Stomach smooth muscle (tissue), 2 donors: ENCODE data around the gene PNKD.
A peak's percentile ranks its signal among the peaks of the same experiment; 100 is the strongest.

ENCODE experiments used
- H3K27ac ChIP-seq: one replicate; pipeline ENCODE4 v1.7.0; 2013; ENCODE audit warnings: mild to moderate bottlenecking, low read length, inconsistent platforms
- H3K27me3 ChIP-seq, 2 donors: one replicate each; pipeline ENCODE4 v1.7.0; 2013; ENCODE audit warnings: low read length in 2 of 2; ENCODE audit not compliant: insufficient read depth in 2 of 2, control insufficient read depth in 1 of 2
- H3K36me3 ChIP-seq, 2 donors: one replicate each; pipeline ENCODE4 v1.7.0; 2013; ENCODE audit warnings: low read length in 2 of 2; ENCODE audit not compliant: control insufficient read depth in 2 of 2, insufficient read depth in 2 of 2
- H3K4me1 ChIP-seq: one replicate; pipeline ENCODE4 v1.7.0; 2013; ENCODE audit warnings: low read length; ENCODE audit not compliant: control insufficient read depth, insufficient read depth
- H3K4me3 ChIP-seq, 2 donors: one replicate each; pipeline ENCODE4 v1.7.0; 2013; ENCODE audit warnings: low read length in 2 of 2
- H3K9ac ChIP-seq, 2 donors: one replicate each; pipeline ENCODE4 v1.7.0; 2013; ENCODE audit warnings: low read length in 2 of 2, mild to moderate bottlenecking in 1 of 2
- H3K9me3 ChIP-seq, 2 donors: one replicate each; pipeline ENCODE4 v1.7.0; 2013; ENCODE audit warnings: low read length in 2 of 2; ENCODE audit not compliant: control insufficient read depth in 2 of 2
- donor health status: healthy.
- donor health status: Pancreatic carcinoma.

PNKD gene

DNA sequence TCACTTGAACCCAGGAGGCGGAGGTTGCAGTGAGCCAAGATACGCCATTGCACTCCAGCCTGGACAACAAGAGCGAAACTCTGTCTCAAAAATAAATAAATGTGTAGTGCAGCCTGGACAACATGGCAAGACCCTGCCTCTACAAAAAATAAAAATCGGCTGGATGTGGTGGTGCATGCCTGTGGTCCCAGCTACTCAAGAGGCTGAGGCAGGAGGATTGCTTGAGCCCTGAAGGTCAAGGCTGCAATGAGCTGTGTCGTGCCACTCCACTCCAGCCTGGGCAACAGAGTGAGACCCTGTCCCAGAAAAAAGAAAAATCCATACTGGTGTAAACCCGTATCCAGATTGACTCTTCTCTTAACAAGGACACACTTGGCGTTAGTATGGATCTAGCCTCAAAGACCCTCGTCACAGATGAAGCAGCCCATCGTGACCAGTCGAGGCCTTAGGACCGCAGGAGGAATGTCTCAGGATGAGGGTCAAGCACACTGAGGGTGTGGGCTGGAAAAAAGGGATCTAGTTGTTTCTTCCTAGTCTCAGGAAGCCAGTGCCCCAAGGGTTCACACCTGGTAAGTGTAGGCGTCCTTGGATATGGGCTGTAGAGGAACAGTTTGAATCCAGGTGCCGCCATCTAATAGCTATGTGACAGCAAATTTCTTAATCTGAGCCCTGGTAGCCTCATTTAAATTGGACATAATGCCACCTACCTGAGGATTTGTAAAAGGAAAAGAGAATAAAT is 13.5 kb upstream of the PNKD start:
- no peak overlapping the region for H3K4me3 ChIP-seq
- no peaks in the 10 kb centered on the region for H3K27me3 ChIP-seq
- no peaks in the 10 kb centered on the region for H3K9me3 ChIP-seq
- H3K9ac ChIP-seq, result no peak overlapping the region
- H3K27ac ChIP-seq, result peak overlapping the region; percentile 6
- H3K4me1 ChIP-seq, result peaks cover 42% of the 10 kb centered on the region
- H3K36me3 ChIP-seq, result peaks cover 39% of the 10 kb centered on the region in 2 donors

DNA sequence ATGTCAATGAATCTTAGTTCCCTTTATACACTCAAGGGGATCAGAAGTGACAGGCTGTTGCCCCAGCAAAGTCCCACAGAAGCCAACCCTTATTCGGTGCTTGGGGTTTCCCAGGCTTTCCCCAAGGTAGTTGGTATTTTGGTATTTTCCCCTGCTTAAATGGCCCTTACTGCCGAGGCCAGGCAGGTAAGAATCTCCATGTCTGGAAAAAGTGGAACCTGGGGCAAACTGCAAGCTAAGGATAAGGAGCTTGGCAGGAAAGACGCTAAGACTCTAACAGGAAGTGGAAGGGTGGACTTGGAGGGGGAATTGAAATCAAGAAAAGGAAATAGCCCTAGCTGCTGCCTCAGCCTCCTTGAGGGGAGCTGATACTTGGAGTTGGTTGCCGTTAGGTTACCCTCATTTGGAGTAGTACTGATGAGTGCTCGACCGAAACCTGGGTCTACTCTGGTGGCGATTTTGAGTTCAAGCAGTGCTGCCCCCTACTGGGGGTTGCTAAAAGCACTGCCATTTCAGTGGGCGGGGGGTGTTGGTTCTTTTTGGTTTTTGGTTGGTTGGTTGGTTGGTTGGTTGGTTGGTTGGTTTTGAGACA is 12.8 kb upstream of the PNKD start:
- H3K27ac ChIP-seq, result peak overlapping the region; percentile 6
- H3K4me1 ChIP-seq, result peaks cover 47% of the 10 kb centered on the region
- H3K27me3 ChIP-seq, result no peaks in the 10 kb centered on the region
- H3K9ac ChIP-seq, result no peak overlapping the region
- no peak overlapping the region for H3K4me3 ChIP-seq
- H3K9me3 ChIP-seq, result no peaks in the 10 kb centered on the region
- H3K36me3 ChIP-seq, result peaks cover 32% of the 10 kb centered on the region in 2 donors

DNA sequence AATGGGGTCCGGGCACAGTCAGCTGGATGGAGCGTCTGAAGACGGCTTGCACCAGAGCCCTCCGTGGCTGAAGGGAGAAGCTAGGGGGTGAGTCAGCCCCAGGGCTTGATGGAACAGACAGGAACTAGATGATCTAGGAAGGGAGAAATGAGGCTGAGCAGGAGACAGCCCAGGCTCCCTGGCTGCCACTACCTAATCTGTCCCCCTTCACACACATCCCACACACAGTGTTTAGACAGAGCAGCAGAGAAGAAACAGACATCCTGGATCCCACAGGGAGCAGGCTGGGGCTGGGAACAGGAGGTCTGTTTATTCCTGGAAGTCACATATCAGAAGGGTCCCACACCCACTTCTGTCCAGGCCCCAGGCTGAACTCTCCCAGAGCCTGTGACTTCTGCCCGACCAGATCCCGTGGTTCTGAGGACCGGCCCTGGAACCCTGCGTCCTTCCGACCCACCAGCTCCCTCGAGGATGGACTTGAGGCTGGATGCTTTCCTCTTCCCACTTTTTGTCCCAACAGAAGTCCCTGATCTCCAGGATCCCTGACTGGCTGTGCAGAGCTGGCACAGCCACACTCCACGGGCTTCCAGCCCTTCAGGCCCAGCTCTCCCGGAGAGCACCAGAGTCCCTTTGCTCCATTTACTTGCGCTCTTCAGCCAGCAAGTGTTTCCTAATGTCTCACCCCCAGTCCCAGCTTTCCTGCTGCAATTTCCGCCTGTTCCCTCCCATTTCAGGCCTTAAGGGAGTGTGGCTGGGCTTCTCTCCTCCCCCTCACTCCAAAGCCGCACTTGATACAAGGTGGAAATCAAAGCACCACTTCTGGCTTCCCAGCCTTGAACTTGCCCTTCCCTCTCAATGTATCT is 11.0 kb upstream of the PNKD start:
- Histone ChIP-seq H3K9ac (peak overlapping the region; percentile 59 to 68), H3K4me3 (peak overlapping the region; percentile 36 to 57), H3K27me3 (no peaks in the 10 kb centered on the region), H3K27ac (peak overlapping the region; percentile 96), H3K36me3 (peaks cover 20 to 21% of the 10 kb centered on the region in 2 donors), H3K9me3 (no peaks in the 10 kb centered on the region), H3K4me1 (peaks cover 60% of the 10 kb centered on the region)

DNA sequence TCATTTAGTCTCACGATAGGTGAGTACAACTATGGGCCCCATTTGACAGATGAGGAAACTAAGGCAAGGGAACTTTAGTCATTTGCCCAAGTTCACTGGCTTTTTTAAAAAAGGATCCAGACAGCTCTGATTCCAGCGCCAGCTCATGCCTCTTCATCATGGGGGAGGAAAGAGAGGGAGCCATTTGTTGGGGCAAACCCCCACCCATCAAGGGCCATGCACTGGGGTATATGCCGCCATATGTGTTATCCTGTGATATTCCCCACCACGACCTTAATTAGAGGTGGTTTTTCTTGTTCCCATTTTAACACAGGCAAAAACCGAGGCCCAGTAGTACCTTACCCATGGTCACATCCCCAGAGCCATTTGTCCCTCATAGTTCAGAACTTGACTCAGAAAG is 10.2 kb upstream of the PNKD start:
- Histone ChIP-seq H3K4me1 (peaks cover 67% of the 10 kb centered on the region), H3K9me3 (no peaks in the 10 kb centered on the region), H3K27me3 (no peaks in the 10 kb centered on the region), H3K9ac (peak overlapping the region; percentile 59 to 68), H3K27ac (peak overlapping the region; percentile 96), H3K4me3 (peak overlapping the region; percentile 22 to 36), H3K36me3 (peaks cover 22% of the 10 kb centered on the region in 2 donors)

DNA sequence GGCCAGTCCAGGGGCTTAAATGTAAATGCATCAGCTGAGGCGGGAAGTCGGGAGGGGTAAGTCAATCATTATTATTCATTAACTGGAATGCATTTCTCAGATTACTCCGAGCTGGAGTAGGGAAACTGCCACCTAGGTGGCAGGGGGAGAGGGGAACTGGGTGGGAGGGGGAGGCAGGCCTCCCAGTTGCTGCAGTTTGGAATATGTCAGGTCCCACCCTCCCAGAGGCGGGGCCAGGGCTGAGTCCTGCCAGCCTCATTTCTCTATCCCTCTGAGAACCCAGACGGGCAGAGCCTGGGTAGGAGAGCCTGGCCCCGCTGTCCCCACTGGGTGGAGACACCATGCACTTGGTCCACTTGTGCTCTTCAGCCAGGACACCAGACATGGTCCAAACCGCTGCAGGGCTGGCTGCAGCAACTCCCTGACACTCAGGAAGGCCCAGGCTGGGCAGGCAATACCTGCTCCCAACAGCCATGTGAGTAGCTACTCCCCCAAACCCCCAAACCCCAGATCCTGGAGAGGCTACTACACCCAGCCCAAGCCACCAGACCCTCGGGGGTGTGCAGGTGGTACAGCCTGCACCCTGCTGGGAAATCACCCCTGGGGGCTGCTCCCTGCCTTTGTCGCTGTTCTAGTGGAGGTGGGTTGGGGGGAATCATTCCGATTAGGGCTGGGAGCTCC is 9.4 kb upstream of the PNKD start, which contains the start of gene GPBAR1:
Gene GPBAR1 (plus strand): TSS at position 274 of the 681 bp plus-strand sequence. CDS start 1,710 bp downstream, outside the sequence.
- H3K4me3 ChIP-seq, result peak within 1 kb of the TSS; percentile 36 to 61
- peaks cover 70% of the 10 kb centered on the region for H3K4me1 ChIP-seq
- no peaks in the 10 kb centered on the region for H3K27me3 ChIP-seq
- peak within 1 kb of the TSS; percentile 96 for H3K27ac ChIP-seq
- no peaks in the 10 kb centered on the region for H3K9me3 ChIP-seq
- peaks cover 23% of the 10 kb centered on the region in 2 donors for H3K36me3 ChIP-seq
- peak within 1 kb of the TSS; percentile 59 to 68 for H3K9ac ChIP-seq

DNA sequence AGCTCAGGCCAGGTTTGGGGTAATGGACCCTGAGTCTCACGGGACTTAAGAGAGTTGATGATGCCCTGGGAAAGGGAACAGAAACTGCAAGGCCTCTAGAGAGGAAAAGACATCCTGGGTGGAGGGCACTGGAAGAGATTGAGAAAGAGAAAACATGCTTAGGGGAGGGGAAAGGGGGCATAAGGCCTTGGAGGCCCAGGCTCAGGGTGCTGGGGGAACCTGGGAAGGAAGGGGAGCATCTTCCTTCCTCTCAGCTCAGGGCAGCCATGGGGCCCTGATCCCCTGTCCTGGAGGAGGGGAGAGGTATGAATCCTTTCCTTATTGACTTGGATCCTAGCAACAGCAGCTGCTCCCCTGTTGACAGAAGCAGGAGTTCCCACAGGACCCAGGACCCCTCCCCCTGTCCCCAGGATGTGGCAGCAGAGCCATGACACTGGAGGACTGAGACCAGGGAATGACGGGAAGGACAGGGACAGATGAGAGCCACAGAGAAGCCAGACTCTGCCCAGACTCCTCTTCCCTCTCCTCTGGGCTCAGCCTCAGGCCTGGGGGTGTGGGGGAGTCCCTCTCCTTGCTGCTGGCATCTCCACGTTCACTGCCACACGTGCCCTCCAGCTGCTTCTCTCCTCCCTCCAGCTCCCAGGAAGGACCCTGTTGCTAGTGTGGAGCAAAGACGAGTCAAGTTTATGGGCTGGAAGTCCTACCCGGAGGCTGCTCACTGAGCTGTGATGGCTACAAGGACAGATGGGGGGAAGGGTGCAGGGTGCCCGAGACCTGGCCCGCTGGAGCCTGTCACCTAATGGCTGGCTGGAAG is 8.7 kb upstream of the PNKD start:
- Histone ChIP-seq H3K27ac (peak overlapping the region; percentile 96), H3K9ac (peak overlapping the region; percentile 14 to 58)

DNA sequence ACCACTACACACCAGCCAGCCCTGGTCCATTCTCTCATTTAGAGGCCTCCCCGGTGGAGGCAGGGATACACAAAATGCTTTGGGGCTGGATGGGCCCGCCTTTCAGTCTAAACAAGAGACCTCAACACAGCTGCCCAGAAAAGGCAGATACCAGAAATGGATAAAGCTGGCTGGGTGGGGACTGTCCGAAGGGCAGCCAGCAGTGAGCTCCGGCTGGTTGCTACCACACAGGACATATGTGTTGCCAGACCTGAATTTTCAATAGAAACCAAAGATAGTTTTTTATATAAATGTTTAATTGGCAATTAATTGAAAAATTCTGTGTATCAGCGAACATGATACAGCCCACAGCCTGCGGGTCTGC is 8.1 kb upstream of the PNKD start:
- H3K4me3 ChIP-seq, result peak overlapping the region in 1 of 2 donors; percentile 61
- peaks cover 71% of the 10 kb centered on the region for H3K4me1 ChIP-seq
- H3K27me3 ChIP-seq, result no peaks in the 10 kb centered on the region
- H3K27ac ChIP-seq, result peak overlapping the region; percentile 96
- peak overlapping the region in 1 of 2 donors; percentile 58 for H3K9ac ChIP-seq
- H3K36me3 ChIP-seq, result peaks cover 33 to 35% of the 10 kb centered on the region in 2 donors
- H3K9me3 ChIP-seq, result no peaks in the 10 kb centered on the region

More for the DNA sequence above, 8.7 kb upstream of the PNKD start:
- Histone ChIP-seq H3K27me3 (no peaks in the 10 kb centered on the region), H3K36me3 (peaks cover 29 to 30% of the 10 kb centered on the region in 2 donors), H3K4me1 (peaks cover 70% of the 10 kb centered on the region), H3K9me3 (no peaks in the 10 kb centered on the region), H3K4me3 (peak overlapping the region; percentile 24 to 61)

DNA sequence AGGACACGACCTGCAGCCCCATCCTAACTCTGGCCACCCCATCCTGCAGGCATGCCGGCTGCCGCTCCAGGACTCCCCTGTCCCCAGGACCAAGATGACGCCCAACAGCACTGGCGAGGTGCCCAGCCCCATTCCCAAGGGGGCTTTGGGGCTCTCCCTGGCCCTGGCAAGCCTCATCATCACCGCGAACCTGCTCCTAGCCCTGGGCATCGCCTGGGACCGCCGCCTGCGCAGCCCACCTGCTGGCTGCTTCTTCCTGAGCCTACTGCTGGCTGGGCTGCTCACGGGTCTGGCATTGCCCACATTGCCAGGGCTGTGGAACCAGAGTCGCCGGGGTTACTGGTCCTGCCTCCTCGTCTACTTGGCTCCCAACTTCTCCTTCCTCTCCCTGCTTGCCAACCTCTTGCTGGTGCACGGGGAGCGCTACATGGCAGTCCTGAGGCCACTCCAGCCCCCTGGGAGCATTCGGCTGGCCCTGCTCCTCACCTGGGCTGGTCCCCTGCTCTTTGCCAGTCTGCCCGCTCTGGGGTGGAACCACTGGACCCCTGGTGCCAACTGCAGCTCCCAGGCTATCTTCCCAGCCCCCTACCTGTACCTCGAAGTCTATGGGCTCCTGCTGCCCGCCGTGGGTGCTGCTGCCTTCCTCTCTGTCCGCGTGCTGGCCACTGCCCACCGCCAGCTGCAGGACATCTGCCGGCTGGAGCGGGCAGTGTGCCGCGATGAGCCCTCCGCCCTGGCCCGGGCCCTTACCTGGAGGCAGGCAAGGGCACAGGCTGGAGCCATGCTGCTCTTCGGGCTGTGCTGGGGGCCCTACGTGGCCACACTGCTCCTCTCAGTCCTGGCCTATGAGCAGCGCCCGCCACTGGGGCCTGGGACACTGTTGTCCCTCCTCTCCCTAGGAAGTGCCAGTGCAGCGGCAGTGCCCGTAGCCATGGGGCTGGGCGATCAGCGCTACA is 7.4 kb upstream of the PNKD start:
- Histone ChIP-seq H3K27ac (peak overlapping the region; percentile 96), H3K36me3 (peaks cover 36% of the 10 kb centered on the region in 2 donors), H3K4me3 (peak overlapping the region in 1 of 2 donors; percentile 61), H3K9ac (no peak overlapping the region), H3K27me3 (no peaks in the 10 kb centered on the region), H3K9me3 (no peaks in the 10 kb centered on the region), H3K4me1 (peaks cover 76% of the 10 kb centered on the region)
